ENCODE results near the gene SGMS1. TPM values are rescaled to one million over a fixed set of nuclear protein-coding genes. Genes with fewer than 3 reads are reported as not detected.
"Not testable (repeated sequence)": the region's sequence is repeated elsewhere in the genome, so short reads cannot be mapped to it uniquely, and the experiment has no call there.

Gene SGMS1
- total RNA-seq, 2 experiments from 2014 or later: 9.8 to 11.3 TPM

DNA sequence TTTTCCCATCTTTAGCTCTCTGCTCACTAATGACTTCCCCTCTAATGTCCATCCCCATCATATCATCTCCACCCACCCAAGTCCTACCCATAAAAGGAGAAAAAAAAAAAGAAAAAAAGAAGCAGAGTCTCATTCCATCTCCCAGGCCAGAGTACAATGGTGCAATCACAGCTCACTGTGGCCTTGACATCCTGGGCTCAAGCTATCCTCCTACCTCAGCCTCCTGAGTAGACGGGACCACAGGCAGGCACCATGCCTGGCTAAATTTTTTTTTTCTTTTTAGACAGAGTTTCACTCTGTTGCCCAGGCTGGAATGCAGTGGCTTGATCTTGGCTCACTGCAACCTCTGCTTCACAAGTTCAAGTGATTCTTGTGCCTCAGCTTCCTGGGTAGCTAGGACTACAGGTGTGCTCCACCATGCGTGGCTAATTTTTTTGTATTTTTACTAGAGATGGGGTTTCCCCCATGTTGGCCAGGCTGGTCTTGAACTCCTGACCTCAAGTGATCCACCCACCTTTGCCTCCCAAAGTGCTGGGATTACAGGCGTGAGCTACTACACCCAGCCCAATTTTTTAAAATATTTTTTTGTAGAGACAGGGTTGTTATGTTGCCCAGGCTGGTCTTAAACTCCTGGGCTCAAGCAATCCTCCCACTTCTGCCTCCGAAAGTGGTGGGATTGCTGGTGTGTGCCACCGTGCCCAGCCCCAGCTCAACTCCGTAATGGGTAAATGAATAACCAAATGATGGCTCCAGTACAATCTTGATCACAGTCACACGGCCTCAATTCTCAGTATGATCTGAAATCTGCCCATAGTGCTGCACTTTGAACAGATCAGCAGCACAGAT, 24.6 kb upstream of the SGMS1 start:
- Mint-ChIP-seq H3K27me3 (no peaks in the 10 kb centered on the region), H3K36me3 (no peaks in the 10 kb centered on the region), H3K27ac (no peak overlapping the region), H3K9me3 (no peaks in the 10 kb centered on the region), H3K4me3 (no peak overlapping the region), H3K4me1 (peaks cover 4% of the 10 kb centered on the region)
- no peak for DNase-seq

GRCh38 chr10:50647350-50647749, 23.6 kb upstream of the SGMS1 start:
- not testable (repeated sequence) for H3K4me3 Mint-ChIP-seq, H3K9me3 Mint-ChIP-seq, H3K27ac Mint-ChIP-seq, H3K36me3 Mint-ChIP-seq, H3K27me3 Mint-ChIP-seq, H3K4me1 Mint-ChIP-seq, DNase-seq

- DNase-seq: no peak
- no peaks in the 10 kb centered on the region for H3K9me3 Mint-ChIP-seq
- no peaks in the 10 kb centered on the region for H3K4me1 Mint-ChIP-seq
- H3K4me3 Mint-ChIP-seq: no peak overlapping the region
- no peak overlapping the region for H3K27ac Mint-ChIP-seq
- H3K36me3 Mint-ChIP-seq: no peaks in the 10 kb centered on the region
- H3K27me3 Mint-ChIP-seq: no peaks in the 10 kb centered on the region
Observed at GRCh38 chr10:50645236-50645635, 21.5 kb upstream of the SGMS1 start.

- Mint-ChIP-seq H3K4me1 (peaks cover 9% of the 10 kb centered on the region), H3K9me3 (no peaks in the 10 kb centered on the region), H3K36me3 (no peaks in the 10 kb centered on the region), H3K4me3 (no peak overlapping the region), H3K27ac (no peak overlapping the region), H3K27me3 (peaks cover 3% of the 10 kb centered on the region)
- DNase-seq: no peak
Observed at GRCh38 chr10:50641626-50642025, 17.9 kb upstream of the SGMS1 start.

DNA sequence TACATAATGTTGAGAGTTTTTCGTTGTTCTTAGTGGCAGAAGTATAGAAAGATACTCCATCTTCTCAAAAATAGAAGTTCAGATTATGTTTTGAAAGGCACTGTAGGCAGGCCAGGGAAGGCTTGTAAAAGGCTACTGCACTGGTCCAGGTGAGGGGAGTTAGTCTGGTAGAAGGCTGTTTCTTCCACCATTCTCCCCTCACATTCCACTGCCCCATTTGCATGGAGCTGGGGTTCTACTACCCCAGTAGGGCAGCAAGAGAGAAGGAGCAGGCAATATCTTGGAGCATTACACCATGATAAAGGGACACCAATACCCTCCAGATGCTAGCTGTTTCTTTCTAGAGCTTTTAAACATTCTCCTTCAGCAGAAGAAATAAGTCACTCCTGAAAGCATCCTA, 16.5 kb upstream of the SGMS1 start:
- H3K4me3 Mint-ChIP-seq: no peak overlapping the region
- no peak overlapping the region for H3K27ac Mint-ChIP-seq
- H3K4me1 Mint-ChIP-seq: peaks cover 20% of the 10 kb centered on the region
- no peak for DNase-seq
- peaks cover 3% of the 10 kb centered on the region for H3K27me3 Mint-ChIP-seq
- no peaks in the 10 kb centered on the region for H3K9me3 Mint-ChIP-seq
- H3K36me3 Mint-ChIP-seq: no peaks in the 10 kb centered on the region

DNA sequence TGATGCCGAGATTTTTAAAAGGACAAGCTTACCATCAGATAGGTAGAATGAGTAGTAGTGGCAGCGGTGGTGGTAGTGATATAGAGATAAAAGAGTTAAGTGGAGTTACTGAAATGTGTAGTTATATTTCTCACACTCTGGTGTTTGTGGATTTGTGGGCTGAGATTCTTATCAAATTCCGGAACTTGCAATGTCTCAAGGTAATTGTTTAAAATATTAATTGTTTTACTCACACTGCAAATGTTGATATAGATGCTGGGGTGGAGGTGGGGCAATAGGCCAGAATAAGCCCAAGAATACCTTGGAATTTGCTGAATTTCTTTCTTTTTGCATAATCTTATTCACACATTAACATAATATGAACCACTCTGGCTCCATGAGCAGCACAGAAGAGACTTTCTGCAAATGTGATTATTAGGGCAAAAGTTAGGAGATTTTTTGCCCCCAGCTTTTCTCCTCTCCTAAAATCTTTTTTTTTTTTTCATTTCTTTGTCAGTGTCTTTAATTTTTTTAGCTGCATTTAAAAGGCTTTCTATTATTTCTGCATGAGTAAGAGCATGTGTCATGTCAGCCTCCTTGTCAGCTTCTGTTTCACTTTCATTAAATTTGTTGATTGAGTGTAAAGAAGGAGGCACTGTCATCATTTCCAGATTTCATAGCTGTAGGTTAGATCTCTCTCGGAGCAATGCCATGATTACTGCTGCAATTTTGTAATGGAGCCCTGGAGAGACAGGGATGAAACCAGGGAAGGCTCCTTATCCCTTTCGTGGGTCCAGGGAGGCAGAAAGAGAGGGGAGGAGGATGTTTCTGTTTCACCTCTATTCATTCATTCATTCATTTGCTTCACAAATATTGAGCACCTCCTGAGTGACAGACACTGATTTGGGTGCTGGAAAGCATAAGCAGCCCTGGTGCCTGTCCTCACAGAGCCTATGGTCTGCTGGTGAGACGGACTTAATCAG, 13.1 kb upstream of the SGMS1 start:
- Mint-ChIP-seq H3K27ac (peak overlapping the region; percentile 66), H3K4me3 (peak overlapping the region; percentile 52), H3K9me3 (no peaks in the 10 kb centered on the region), H3K4me1 (peaks cover 24% of the 10 kb centered on the region), H3K27me3 (peaks cover 3% of the 10 kb centered on the region), H3K36me3 (no peaks in the 10 kb centered on the region)
- DNase-seq: no peak

DNA sequence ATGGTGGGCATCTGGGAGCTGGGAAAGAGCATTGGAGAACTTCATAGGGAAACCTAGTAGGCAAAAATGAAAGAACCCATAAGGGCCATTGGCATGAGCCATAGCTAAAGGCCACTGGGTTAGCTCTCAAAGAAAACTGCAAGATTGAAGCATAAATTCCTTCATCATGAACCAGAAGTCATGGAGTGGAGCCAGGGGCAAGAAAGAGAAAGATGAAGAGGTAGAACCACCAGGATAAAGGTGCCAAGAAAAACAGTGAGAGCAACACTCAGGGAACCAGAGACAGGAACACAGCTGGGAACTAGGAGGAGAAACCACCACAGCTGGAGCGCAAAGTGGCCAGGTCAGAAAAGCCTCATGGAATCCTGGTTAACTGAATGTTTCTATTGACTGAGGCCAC, 11.5 kb upstream of the SGMS1 start:
- H3K4me3 Mint-ChIP-seq: no peak overlapping the region
- H3K4me1 Mint-ChIP-seq: peaks cover 24% of the 10 kb centered on the region
- H3K27me3 Mint-ChIP-seq: peaks cover 3% of the 10 kb centered on the region
- H3K36me3 Mint-ChIP-seq: no peaks in the 10 kb centered on the region
- no peak for DNase-seq
- no peaks in the 10 kb centered on the region for H3K9me3 Mint-ChIP-seq
- H3K27ac Mint-ChIP-seq: no peak overlapping the region

- H3K27me3 Mint-ChIP-seq: no peaks in the 10 kb centered on the region
- H3K4me3 Mint-ChIP-seq: no peak overlapping the region
- H3K27ac Mint-ChIP-seq: no peak overlapping the region
- peaks cover 30% of the 10 kb centered on the region for H3K4me1 Mint-ChIP-seq
- no peak for DNase-seq
- H3K36me3 Mint-ChIP-seq: no peaks in the 10 kb centered on the region
- no peaks in the 10 kb centered on the region for H3K9me3 Mint-ChIP-seq
Observed at GRCh38 chr10:50634479-50634878, 10.7 kb upstream of the SGMS1 start.

DNA sequence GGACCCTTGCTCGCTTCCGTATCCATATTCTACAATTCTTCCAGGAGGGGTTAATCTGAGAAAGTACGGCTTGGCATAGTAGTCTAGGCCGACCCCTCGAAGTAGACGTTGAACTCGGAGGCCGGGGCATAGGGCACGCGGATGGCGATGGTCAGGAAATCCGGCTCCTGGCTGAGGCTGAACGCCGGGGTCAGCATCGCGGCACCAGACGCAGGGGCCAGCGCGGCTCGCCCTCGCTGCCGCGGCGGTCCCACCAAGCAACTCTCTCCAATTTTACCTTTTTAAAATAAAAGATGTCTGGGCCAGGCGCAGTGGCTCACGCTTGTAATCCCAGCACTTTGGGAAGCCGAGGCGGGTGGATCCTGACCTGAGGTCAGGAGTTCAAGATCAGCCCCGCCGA, 7.3 kb upstream of the SGMS1 start:
- Mint-ChIP-seq H3K4me3 (no peak overlapping the region), H3K36me3 (peaks cover 2% of the 10 kb centered on the region), H3K9me3 (no peaks in the 10 kb centered on the region), H3K27ac (no peak overlapping the region), H3K27me3 (no peaks in the 10 kb centered on the region), H3K4me1 (peaks cover 22% of the 10 kb centered on the region)
- DNase-seq: no peak

DNA sequence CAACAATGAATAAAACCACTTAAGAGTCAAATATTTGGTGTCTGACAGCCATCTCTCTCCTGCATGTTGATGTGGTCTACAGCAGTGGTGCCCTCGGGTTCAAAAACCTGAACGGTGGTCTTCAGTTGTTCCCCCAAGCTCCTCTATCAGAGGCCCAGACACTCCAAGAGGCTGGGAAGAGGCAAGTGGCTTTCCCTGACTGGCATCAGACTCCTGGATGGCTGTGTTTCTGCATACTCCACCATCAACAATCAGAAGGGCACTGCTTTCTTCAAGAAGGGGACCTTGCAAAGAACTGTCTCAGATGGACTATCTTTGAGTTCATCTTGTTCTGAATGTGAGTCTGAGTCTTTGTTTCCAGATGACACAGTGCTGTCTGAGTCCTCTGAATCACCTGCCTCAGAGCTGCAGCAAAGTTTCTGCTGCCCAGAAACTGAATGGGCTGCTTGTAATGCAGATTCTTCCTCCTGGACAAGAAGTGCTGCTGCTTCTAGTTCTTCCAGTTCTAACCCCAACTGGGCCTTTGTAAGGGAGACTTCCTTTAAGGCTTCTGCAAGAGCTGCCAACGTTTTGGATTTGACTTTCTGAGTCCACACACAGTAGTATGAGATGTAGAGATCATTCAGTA, 5.9 kb upstream of the SGMS1 start:
- H3K36me3 Mint-ChIP-seq: peaks cover 2% of the 10 kb centered on the region
- H3K9me3 Mint-ChIP-seq: no peaks in the 10 kb centered on the region
- DNase-seq: no peak
- no peak overlapping the region for H3K4me3 Mint-ChIP-seq
- no peaks in the 10 kb centered on the region for H3K27me3 Mint-ChIP-seq
- H3K4me1 Mint-ChIP-seq: peaks cover 25% of the 10 kb centered on the region
- peak overlapping the region; percentile 50 for H3K27ac Mint-ChIP-seq

DNA sequence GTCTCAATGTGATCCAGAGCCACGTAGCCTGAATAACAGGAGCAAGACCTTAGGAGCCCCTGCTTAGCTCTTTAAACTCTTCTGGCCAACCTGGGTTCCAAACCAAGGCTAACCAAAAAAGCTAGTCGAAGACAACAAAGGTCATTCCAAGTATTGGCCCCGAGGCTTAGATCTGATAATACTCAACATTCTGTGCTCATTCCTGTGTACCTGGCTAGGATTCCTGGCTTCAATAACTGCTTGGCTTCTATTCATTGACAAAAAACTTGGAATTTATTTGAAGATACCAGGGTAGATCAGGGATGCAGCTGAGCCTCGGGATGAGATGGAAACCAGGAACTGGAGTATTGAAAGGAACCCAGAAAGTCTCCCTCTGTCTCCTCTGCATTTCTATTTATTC, 4.1 kb upstream of the SGMS1 start:
- H3K9me3 Mint-ChIP-seq: no peaks in the 10 kb centered on the region
- peaks cover 2% of the 10 kb centered on the region for H3K36me3 Mint-ChIP-seq
- DNase-seq: no peak
- H3K27me3 Mint-ChIP-seq: no peaks in the 10 kb centered on the region
- no peak overlapping the region for H3K27ac Mint-ChIP-seq
- no peak overlapping the region for H3K4me3 Mint-ChIP-seq
- H3K4me1 Mint-ChIP-seq: peaks cover 23% of the 10 kb centered on the region

DNA sequence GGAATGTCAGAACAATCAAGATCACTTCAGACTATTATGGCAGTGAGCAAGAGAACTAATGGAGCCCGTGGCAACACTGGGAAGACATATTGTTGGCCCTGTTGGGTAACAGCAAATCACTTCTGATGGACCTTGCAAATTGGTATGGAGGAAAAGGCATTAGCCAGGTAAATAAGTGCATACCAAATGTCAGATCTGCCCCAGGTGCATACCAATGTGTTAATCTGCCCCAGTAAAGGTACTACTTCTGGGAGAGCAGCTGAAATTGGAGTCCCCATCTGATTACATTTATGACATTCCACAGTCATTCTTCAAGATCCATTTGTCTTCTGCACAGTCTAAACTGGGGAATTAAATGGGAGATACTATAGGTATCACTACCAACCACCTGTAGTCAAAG, 3.7 kb upstream of the SGMS1 start:
- Mint-ChIP-seq H3K36me3 (peaks cover 2% of the 10 kb centered on the region), H3K27ac (no peak overlapping the region), H3K4me1 (peaks cover 25% of the 10 kb centered on the region), H3K4me3 (no peak overlapping the region), H3K27me3 (no peaks in the 10 kb centered on the region), H3K9me3 (no peaks in the 10 kb centered on the region)
- DNase-seq: no peak

DNA sequence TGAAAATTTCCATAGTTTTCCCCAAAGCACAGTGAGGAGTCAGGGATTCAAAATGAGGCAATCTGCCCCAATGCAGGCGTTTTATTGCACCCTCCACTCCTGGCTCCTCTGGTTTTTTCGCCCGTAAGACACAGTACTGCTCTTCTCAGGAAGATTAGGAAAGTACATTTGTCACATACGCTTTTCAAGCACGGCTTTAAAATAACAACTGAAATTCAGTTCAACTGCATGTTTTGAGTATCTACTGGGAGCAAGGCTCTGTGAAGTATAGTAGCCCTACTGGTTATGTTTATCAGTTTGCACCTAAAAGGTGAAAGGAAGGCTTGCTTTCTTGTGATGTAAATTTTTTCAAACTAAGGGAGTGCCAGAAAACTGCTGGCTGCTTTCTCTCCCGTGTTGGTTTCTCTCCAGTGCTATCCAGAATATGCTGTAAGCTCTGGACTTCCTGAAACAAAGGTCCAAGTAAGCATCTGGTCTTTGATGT, 1.9 kb upstream of the SGMS1 start:
- peaks cover 41% of the 10 kb centered on the region for H3K4me1 Mint-ChIP-seq
- peak overlapping the region; percentile 88 for H3K4me3 Mint-ChIP-seq
- no peaks in the 10 kb centered on the region for H3K27me3 Mint-ChIP-seq
- peak overlapping the region; percentile 91 for H3K27ac Mint-ChIP-seq
- no peak for DNase-seq
- H3K9me3 Mint-ChIP-seq: no peaks in the 10 kb centered on the region
- H3K36me3 Mint-ChIP-seq: peaks cover 2% of the 10 kb centered on the region

- Mint-ChIP-seq H3K36me3 (peaks cover 2% of the 10 kb centered on the region), H3K27ac (peak overlapping the region; percentile 91), H3K9me3 (no peaks in the 10 kb centered on the region), H3K4me1 (peaks cover 45% of the 10 kb centered on the region), H3K27me3 (no peaks in the 10 kb centered on the region), H3K4me3 (peak overlapping the region; percentile 88)
- DNase-seq: peak; percentile 71
Observed at GRCh38 chr10:50624866-50625501, 1.2 kb upstream of the SGMS1 start.
